ENCODE measurements around the gene ELAVL1. TPM values are rescaled to one million over a fixed set of nuclear protein-coding genes. Genes with fewer than 3 reads are reported as not detected.

The ELAVL1 gene
- total RNA-seq, 1 donor from 2014 or later: 37.4 TPM

DNA sequence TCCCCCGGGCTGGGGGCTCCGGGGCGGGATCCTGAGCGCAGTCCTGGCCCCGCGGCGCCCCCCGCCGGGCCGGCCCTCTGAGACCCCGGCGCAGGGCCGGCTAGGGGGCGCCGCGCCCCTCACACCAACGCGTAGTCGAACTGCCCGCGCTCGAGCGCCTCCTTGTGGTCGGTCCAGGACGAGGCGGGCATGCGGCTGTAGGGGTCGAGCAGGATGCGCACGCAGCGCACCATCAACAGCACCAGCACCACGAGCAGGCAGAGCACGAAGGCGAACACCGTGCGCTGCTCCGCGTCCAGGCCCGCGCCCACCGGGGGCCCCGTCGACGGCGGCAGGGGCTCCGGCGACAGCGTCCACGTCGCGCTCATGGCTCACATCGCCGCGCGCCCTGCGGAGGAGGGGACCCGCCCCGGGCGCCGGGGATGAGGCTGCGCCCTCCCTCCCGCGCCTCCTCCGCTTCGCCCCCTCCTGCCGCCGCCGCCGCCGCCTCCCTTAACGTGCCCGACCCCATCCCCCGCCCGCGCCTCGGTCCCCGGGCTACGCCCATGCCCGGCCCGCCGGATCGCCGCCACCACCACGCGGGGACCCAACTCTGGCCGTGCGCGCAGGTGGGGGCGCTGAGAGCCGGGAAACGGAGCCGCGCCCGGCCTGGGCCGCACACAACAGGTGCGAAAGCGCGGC lies 80.1 kb downstream of the ELAVL1 start:
- FAIRE-seq (no peak), DNase-seq (ENCODE audit: low read depth) (peak; percentile 35)
- Histone ChIP-seq H3K4me3 (ENCODE audit: low read depth, low read length) (peak overlapping the region; percentile 33), H3K36me3 (ENCODE audit: control insufficient read depth, insufficient read depth, low read length) (peaks cover 10% of the 10 kb centered on the region), H3K27me3 (ENCODE audit: control insufficient read depth, insufficient read depth, low read length) (no peaks in the 10 kb centered on the region)
- TF ChIP-seq, protein P1, sequence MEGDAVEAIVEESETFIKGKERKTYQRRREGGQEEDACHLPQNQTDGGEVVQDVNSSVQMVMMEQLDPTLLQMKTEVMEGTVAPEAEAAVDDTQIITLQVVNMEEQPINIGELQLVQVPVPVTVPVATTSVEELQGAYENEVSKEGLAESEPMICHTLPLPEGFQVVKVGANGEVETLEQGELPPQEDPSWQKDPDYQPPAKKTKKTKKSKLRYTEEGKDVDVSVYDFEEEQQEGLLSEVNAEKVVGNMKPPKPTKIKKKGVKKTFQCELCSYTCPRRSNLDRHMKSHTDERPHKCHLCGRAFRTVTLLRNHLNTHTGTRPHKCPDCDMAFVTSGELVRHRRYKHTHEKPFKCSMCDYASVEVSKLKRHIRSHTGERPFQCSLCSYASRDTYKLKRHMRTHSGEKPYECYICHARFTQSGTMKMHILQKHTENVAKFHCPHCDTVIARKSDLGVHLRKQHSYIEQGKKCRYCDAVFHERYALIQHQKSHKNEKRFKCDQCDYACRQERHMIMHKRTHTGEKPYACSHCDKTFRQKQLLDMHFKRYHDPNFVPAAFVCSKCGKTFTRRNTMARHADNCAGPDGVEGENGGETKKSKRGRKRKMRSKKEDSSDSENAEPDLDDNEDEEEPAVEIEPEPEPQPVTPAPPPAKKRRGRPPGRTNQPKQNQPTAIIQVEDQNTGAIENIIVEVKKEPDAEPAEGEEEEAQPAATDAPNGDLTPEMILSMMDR (IDR thresholded peaks at IDR 0.05; ENCODE audit: insufficient read depth, low read length, severe bottlenecking): peak; percentile 87

DNA sequence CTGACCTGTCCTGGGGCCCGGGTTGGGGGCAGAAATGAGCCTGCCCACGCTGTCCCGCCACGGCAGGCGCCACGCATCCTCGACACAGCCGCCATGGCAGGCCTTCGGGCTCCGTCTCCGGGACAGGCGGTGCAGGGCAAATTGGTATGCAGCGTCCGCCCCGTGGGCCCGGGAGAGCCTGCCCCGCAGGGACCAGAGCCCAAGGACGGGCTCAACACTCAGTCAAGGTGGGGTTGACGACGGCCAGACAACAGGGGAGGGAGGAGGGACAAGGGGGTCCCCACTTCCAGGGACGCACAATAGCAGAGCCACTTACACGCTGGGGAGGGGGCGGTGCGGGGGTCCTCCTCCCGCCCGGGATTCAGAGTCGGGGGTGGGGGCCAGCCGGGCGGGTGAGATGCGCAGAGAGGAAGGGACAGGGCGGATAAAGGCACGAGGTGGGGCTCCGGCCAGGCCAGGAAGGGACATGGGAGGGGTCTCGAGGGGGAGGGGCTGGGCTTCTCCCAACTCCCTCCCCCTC lies 80.7 kb downstream of the ELAVL1 start:
- TF ChIP-seq, protein P1 (IDR thresholded peaks at IDR 0.05; ENCODE audit: insufficient read depth, low read length, severe bottlenecking): no peak
- Histone ChIP-seq H3K36me3 (ENCODE audit: control insufficient read depth, insufficient read depth, low read length) (peaks cover 10% of the 10 kb centered on the region), H3K27me3 (ENCODE audit: control insufficient read depth, insufficient read depth, low read length) (no peaks in the 10 kb centered on the region), H3K4me3 (ENCODE audit: low read depth, low read length) (no peak overlapping the region)
- DNase-seq (ENCODE audit: low read depth): no peak
- FAIRE-seq: no peak

DNA sequence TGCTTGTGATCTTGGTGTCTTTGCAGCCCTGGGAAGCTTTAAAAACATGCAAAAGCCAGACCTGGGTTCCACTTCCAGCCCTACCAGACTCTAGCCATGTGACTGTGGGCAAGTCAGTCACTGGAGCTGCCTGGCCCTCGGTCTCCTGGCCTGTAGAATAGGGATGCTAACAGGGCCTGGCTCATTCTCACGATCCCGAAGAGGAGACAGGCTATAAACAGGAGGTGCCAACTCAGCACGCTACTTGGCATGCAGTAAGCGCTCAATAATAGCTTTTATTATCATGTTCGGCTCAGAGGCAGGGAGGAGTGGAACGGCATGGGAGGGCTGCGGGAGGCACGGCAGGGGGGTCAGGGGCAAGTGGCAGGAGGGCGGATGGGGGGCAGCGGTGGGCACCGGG lies 81.2 kb downstream of the ELAVL1 start:
- FAIRE-seq (no peak), DNase-seq (ENCODE audit: low read depth) (no peak)
- Histone ChIP-seq H3K36me3 (ENCODE audit: control insufficient read depth, insufficient read depth, low read length) (peaks cover 10% of the 10 kb centered on the region), H3K4me3 (ENCODE audit: low read depth, low read length) (no peak overlapping the region), H3K27me3 (ENCODE audit: control insufficient read depth, insufficient read depth, low read length) (no peaks in the 10 kb centered on the region)
- TF ChIP-seq, protein P1 (IDR thresholded peaks at IDR 0.05; ENCODE audit: insufficient read depth, low read length, severe bottlenecking): no peak

DNA sequence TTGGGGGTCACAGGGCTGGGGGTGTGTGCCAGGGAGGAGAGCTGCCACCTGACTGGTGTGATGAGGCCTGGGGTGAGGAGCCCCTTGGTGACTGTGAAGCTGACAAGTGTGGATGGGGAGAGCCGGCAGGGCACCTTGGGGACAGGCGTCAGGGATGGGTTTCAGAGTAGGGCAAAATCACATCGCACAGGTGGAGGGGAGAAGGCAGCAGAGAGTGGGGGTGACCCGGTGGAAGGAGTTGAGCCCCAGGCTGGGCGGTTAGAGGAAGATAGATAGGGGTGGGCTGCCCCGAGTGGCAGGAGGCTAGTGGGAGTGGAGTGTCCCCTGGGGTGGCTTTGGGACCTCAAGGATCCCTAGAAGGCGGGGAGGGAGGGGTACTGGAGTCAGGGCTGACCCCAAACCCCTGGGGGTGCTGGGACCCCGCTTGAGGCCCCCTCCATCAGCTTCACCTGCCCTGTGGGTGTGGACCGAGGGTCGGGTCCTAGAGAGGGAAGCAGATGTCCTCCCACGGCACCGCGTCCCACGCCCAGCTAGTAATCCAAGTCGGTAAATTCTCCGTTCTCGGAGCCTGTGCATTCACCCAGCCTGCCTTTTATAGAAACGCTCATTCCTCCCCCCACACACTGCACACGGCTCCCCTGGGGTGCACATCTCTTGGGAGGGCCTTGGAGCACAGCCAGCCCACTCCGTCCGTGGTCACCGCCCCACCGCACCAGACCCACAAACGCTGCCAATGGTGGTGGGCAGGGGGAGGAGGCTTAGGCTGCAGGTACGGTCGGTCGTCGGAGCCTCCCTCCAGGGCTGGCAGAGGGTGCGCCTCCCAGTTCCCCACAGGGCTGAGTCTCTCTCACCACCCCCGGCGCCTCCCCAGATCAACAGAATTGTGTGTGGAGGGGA lies 81.9 kb downstream of the ELAVL1 start:
- Histone ChIP-seq H3K27me3 (ENCODE audit: control insufficient read depth, insufficient read depth, low read length) (no peaks in the 10 kb centered on the region), H3K36me3 (ENCODE audit: control insufficient read depth, insufficient read depth, low read length) (peaks cover 10% of the 10 kb centered on the region), H3K4me3 (ENCODE audit: low read depth, low read length) (no peak overlapping the region)
- DNase-seq (ENCODE audit: low read depth) (no peak), FAIRE-seq (no peak)
- TF ChIP-seq, protein P1 (IDR thresholded peaks at IDR 0.05; ENCODE audit: insufficient read depth, low read length, severe bottlenecking): no peak

DNA sequence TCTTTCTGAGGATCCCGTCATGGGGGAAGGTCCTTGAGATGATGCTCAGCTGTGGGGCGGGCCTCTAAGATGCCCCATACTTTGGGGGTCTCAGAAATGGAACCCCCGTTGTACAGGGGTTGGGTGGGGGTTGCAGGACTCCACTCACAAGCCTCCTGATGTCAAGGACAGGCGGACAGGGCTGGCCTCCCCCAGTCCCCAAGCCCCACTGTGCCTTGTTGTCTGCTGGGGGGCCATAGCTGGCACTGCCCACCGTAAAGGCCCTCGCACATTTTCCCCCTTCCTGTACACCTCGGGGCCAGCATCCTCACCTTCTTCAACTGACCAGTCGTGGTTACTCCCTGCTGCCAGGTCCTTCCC lies 82.6 kb downstream of the ELAVL1 start:
- Histone ChIP-seq H3K4me3 (ENCODE audit: low read depth, low read length) (no peak overlapping the region), H3K27me3 (ENCODE audit: control insufficient read depth, insufficient read depth, low read length) (no peaks in the 10 kb centered on the region), H3K36me3 (ENCODE audit: control insufficient read depth, insufficient read depth, low read length) (peaks cover 10% of the 10 kb centered on the region)
- TF ChIP-seq, protein P1 (IDR thresholded peaks at IDR 0.05; ENCODE audit: insufficient read depth, low read length, severe bottlenecking): no peak
- DNase-seq (ENCODE audit: low read depth): no peak
- FAIRE-seq: no peak

Data from bronchial epithelial cell (primary cell).